Endothelial cell of umbilical vein (primary cell): ENCODE measurements around the gene CDH15. TPM values are rescaled to one million over a fixed set of nuclear protein-coding genes. Genes with fewer than 3 reads are reported as not detected.

Experiments
- BruUV-seq: library from RNA; stranded (reverse); fragments of 400-500 nt; replicated peaks from 2 replicates; lab custom pipeline; 2021; lab: Mats Ljungman, UMichigan
- CTCF ChIA-PET: fragments of 300-600, 350-600 bp; sonication (Branson Sonifier 250); formaldehyde crosslinking; loops from one replicate; lab custom pipeline; 2021; ENCODE audit warnings: antibody characterized with exemption, inconsistent platforms; lab: Charles Lee
- POLR2A ChIA-PET: fragments of 300-600, 350-600 bp; sonication (Branson Sonifier 250); formaldehyde crosslinking; loops from one replicate; lab custom pipeline; 2021; ENCODE audit warnings: antibody characterized with exemption, inconsistent platforms; lab: Charles Lee
- DNase-seq: peaks from one replicate; pipeline ENCODE4 v3.0.0-alpha.2; 2011; ENCODE audit warnings: low read depth, low spot score
- FAIRE-seq: peaks from 2 replicates; lab custom pipeline; 2011; peaks lifted over from hg19 to GRCh38; lab: Jason Lieb, UNC
- H2AFZ ChIP-seq: 2 replicates; pipeline ENCODE4 v1.6.0; 2012; ENCODE audit warnings: low read depth, low read length, control low read depth, inconsistent platforms
- H3K27ac ChIP-seq: 2 replicates; pipeline ENCODE4 v1.5.1; 2011; ENCODE audit warnings: low read depth, mild to moderate bottlenecking, control low read depth, low read length, moderate library complexity; ENCODE audit not compliant: insufficient read depth
- H3K27me3 ChIP-seq, 2 experiments: 2 replicates each; pipeline versions ENCODE4 v1.6.0 to v1.6.1; 2011; ENCODE audit warnings: low read length in 2 of 2, mixed read lengths in 1 of 2; ENCODE audit not compliant: control insufficient read depth in 2 of 2, insufficient read depth in 2 of 2
- H3K36me3 ChIP-seq, 2 experiments: 2 replicates in 1 of 2; 3 replicates in 1 of 2; pipeline ENCODE4 v1.5.1; 2011; ENCODE audit warnings: low read length in 2 of 2, mild to moderate bottlenecking in 1 of 2, moderate library complexity in 1 of 2; ENCODE audit not compliant: control insufficient read depth in 2 of 2, insufficient read depth in 2 of 2; ENCODE audit errors: extremely low read depth in 1 of 2
- H3K4me1 ChIP-seq: 3 replicates; pipeline ENCODE4 v1.5.1; 2011; ENCODE audit warnings: mild to moderate bottlenecking, low read length; ENCODE audit not compliant: control insufficient read depth, insufficient read depth; ENCODE audit errors: extremely low read depth
- H3K4me2 ChIP-seq: 2 replicates; pipeline ENCODE4 v1.6.1; 2011; ENCODE audit warnings: low read length, control low read depth, mixed read lengths; ENCODE audit not compliant: insufficient read depth
- H3K4me3 ChIP-seq, 3 experiments: fragments of 200-600 bp in 1 of 3; sonication (generic), shearing (Covaris generic) in 1 of 3; replicated peaks in 1 of 3; 2 replicates each; pipeline ENCODE4 v1.5.1; 2011 to 2016; ENCODE audit warnings: control low read depth in 3 of 3, low read length in 3 of 3, mild to moderate bottlenecking in 2 of 3, inconsistent platforms in 1 of 3, low read depth in 1 of 3, moderate library complexity in 1 of 3; ENCODE audit not compliant: insufficient read depth in 1 of 3
- H3K79me2 ChIP-seq: 2 replicates; pipeline ENCODE4 v1.6.0; 2012; ENCODE audit warnings: low read length, inconsistent platforms; ENCODE audit not compliant: control insufficient read depth, insufficient read depth
- H3K9ac ChIP-seq: replicated peaks from 2 replicates; pipeline ENCODE3; 2011; ENCODE audit warnings: low read length, control low read depth; ENCODE audit not compliant: insufficient read depth; ENCODE audit errors: extremely low read depth
- H3K9me1 ChIP-seq: replicated peaks from 3 replicates; pipeline ENCODE4 v1.6.0; 2011; ENCODE audit warnings: mild to moderate bottlenecking, low read length; ENCODE audit not compliant: control insufficient read depth, insufficient read depth; ENCODE audit errors: extremely low read depth
- H3K9me3 ChIP-seq: replicated peaks from 2 replicates; pipeline ENCODE4 v1.5.1; 2012; ENCODE audit warnings: low read length, inconsistent platforms; ENCODE audit not compliant: control insufficient read depth, insufficient read depth
- H4K20me1 ChIP-seq: replicated peaks from 2 replicates; pipeline ENCODE3; 2011; ENCODE audit warnings: mild to moderate bottlenecking, low read length; ENCODE audit not compliant: control insufficient read depth, insufficient read depth; ENCODE audit errors: extremely low read depth
- EZH2 ChIP-seq: IDR thresholded peaks from 2 replicates; pipeline ENCODE4 v1.6.1; 2012; ENCODE audit warnings: borderline replicate concordance, low read depth, mild to moderate bottlenecking, moderate library complexity, low read length, inconsistent platforms; ENCODE audit not compliant: severe bottlenecking
- FOS ChIP-seq: IDR thresholded peaks from 2 replicates; pipeline ENCODE4 v1.6.1; 2011; ENCODE audit warnings: mild to moderate bottlenecking, low read length, moderate library complexity, borderline replicate concordance; ENCODE audit not compliant: insufficient read depth
- GATA2 ChIP-seq: IDR thresholded peaks from 2 replicates; pipeline ENCODE4 v1.7.0; 2011; ENCODE audit warnings: low read depth, mild to moderate bottlenecking, moderate library complexity, mixed read lengths, low read length; ENCODE audit not compliant: insufficient read length, insufficient read depth
- JUN ChIP-seq: IDR thresholded peaks from 2 replicates; pipeline ENCODE4 v1.6.1; 2011; ENCODE audit warnings: borderline replicate concordance, low read depth; ENCODE audit not compliant: insufficient read length, insufficient read depth
- MYC ChIP-seq: IDR thresholded peaks from one replicate; pipeline ENCODE4 v1.6.1; 2011; ENCODE audit warnings: mild to moderate bottlenecking, low read depth, low read length
- POLR2A ChIP-seq: IDR thresholded peaks from 2 replicates; pipeline ENCODE4 v1.6.1; 2012; ENCODE audit warnings: low read depth, mild to moderate bottlenecking, control low read depth, low read length
- POLR2AphosphoS5 ChIP-seq: IDR thresholded peaks from 2 replicates; pipeline ENCODE4 v1.6.1; 2012; ENCODE audit warnings: low read depth, mild to moderate bottlenecking, control low read depth, low read length, moderate library complexity; ENCODE audit not compliant: insufficient read depth
- dilution Hi-C: fragments of 300-500 bp; cut with MboI; formaldehyde crosslinking; loops from one replicate; pipeline ENCODE4 v1.15.0; 2019; ENCODE audit warnings: low sequenced_read_pairs; ENCODE audit not compliant: extremely low pct_ligation_motif_present
- intact Hi-C: fragments of 100-400 bp; cut with micrococcal nuclease; formaldehyde crosslinking; loops from one replicate; pipeline ENCODE4 v1.10.0; 2022
- polyA plus RNA-seq, 4 experiments: library from polyadenylated mRNA; depleted of rRNA in 3 of 4; stranded (reverse) in 3 of 4; unstranded in 1 of 4; fragments of >200 nt; gene quantifications; 2 replicates each; pipeline versions ENCODE4 v1.2.1 to v1.2.3, GENCODE V29; 2011 to 2012; ENCODE audit warnings: missing spikeins in 1 of 4
- total RNA-seq: library from RNA; stranded (reverse); gene quantifications from 2 replicates; pipeline ENCODE4 v1.2.3, GENCODE V29; 2021
- TF ChIP-seq, protein P1 (sequence below), 2 donors: IDR thresholded peaks; 1 replicate in 1 of 2; 2 replicates in 1 of 2; pipeline ENCODE4 v1.5.1; 2011; ENCODE audit warnings: low read length in 2 of 2, mild to moderate bottlenecking in 2 of 2, moderate library complexity in 2 of 2, control low read depth in 1 of 2, inconsistent platforms in 1 of 2, low read depth in 1 of 2; ENCODE audit not compliant: insufficient read depth in 1 of 2; ENCODE audit errors: extremely low read depth in 1 of 2
- TF ChIP-seq, protein P2 (sequence below): IDR thresholded peaks from 2 replicates; pipeline ENCODE4 v1.6.1; 2011; ENCODE audit not compliant: insufficient read depth, insufficient read length

Gene CDH15
- total and polyA plus RNA-seq, 2 donors (not counting 3 experiments of a cell fraction or from before 2014, with no cell fraction given): 0.44 TPM; not detected in 1

DNA sequence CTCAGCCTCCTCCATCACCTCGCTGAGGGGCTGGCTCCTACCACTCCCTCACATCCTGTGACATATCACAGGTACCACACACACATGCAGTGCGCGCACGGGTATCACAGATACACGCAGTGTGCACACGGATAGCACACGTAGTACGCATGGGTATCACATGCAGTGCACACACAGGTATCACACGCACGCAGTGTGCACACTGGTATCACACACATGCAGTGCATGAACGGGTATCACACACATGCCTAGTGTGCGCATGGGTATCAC lies 47.8 kb upstream of the CDH15 start:
- no TSS peak for BruUV-seq
- Histone ChIP-seq H3K9me3 (no peaks in the 10 kb centered on the region), H3K9ac (no peak overlapping the region), H3K9me1 (no peaks in the 10 kb centered on the region), H3K4me3 (no peak overlapping the region), H3K36me3 (peaks cover 0 to 8% of the 10 kb centered on the region in 2 experiments), H3K4me2 (no peak overlapping the region), H4K20me1 (peaks cover 2% of the 10 kb centered on the region), H2AFZ (no peak overlapping the region), H3K27me3 (no peaks in the 10 kb centered on the region), H3K79me2 (no peaks in the 10 kb centered on the region), H3K4me1 (no peaks in the 10 kb centered on the region), H3K27ac (no peak overlapping the region)
- dilution Hi-C loops: no loop called here
- intact Hi-C loops: no loop called here
- CTCF ChIA-PET: no interaction called here
- FAIRE-seq: no peak
- POLR2A ChIA-PET: no interaction called here
- TF ChIP-seq POLR2AphosphoS5: no peak
- no peak for TF ChIP-seq MYC
- TF ChIP-seq POLR2A: no peak
- TF ChIP-seq GATA2: no peak
- no peak for TF ChIP-seq FOS
- no peak for TF ChIP-seq EZH2
- TF ChIP-seq, protein P1, sequence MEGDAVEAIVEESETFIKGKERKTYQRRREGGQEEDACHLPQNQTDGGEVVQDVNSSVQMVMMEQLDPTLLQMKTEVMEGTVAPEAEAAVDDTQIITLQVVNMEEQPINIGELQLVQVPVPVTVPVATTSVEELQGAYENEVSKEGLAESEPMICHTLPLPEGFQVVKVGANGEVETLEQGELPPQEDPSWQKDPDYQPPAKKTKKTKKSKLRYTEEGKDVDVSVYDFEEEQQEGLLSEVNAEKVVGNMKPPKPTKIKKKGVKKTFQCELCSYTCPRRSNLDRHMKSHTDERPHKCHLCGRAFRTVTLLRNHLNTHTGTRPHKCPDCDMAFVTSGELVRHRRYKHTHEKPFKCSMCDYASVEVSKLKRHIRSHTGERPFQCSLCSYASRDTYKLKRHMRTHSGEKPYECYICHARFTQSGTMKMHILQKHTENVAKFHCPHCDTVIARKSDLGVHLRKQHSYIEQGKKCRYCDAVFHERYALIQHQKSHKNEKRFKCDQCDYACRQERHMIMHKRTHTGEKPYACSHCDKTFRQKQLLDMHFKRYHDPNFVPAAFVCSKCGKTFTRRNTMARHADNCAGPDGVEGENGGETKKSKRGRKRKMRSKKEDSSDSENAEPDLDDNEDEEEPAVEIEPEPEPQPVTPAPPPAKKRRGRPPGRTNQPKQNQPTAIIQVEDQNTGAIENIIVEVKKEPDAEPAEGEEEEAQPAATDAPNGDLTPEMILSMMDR (IDR thresholded peaks at IDR 0.05; ENCODE audit: extremely low read depth in 1 of 2, insufficient read depth in 1 of 2, low read depth in 1 of 2, low read length in 2 of 2): no peak
- TF ChIP-seq, protein P2, sequence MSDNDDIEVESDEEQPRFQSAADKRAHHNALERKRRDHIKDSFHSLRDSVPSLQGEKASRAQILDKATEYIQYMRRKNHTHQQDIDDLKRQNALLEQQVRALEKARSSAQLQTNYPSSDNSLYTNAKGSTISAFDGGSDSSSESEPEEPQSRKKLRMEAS: no peak
- TF ChIP-seq JUN: no peak
- DNase-seq: no peak
